Measurements from ENCODE around the gene INPP4A.
A peak's percentile ranks its signal among the peaks of the same experiment; 100 is the strongest.

Gene INPP4A

DNA sequence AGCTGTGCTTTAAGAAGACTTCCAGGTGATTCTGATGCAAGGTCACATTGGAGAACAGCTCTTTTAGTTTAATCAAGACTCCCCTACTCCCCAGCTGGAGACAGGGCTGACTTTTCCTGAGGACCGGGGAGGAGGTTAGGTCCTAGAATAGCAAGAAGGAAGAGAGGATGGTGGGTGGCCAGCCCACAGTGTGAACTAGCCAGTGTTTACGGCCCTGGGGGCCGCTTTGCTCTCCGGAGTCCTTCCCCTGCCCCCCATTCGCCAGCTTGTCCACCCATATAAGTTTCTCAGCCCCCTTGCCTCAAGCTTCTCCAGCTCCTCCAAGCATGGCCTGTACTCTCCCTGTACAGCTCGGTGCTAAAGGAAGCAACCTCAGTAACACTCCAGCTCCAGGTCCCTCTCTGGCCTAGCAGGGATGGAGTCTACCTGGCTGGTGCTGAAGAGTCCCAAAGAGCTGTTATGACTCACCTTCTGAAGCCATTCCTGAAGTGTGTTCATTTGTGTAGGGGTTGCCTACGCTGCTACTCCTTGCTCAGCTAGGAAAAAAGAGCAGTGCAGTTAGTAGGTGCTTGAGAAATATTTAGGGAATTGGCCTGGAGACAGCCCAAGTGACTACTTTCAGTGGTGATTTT lies 7.9 kb downstream of the INPP4A start:
- no peak for DNase-seq (ENCODE audit: low spot score)
- TF ChIP-seq, protein P1, sequence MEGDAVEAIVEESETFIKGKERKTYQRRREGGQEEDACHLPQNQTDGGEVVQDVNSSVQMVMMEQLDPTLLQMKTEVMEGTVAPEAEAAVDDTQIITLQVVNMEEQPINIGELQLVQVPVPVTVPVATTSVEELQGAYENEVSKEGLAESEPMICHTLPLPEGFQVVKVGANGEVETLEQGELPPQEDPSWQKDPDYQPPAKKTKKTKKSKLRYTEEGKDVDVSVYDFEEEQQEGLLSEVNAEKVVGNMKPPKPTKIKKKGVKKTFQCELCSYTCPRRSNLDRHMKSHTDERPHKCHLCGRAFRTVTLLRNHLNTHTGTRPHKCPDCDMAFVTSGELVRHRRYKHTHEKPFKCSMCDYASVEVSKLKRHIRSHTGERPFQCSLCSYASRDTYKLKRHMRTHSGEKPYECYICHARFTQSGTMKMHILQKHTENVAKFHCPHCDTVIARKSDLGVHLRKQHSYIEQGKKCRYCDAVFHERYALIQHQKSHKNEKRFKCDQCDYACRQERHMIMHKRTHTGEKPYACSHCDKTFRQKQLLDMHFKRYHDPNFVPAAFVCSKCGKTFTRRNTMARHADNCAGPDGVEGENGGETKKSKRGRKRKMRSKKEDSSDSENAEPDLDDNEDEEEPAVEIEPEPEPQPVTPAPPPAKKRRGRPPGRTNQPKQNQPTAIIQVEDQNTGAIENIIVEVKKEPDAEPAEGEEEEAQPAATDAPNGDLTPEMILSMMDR (IDR thresholded peaks at IDR 0.05; ENCODE audit: extremely low read depth, missing control alignments): no peak

DNA sequence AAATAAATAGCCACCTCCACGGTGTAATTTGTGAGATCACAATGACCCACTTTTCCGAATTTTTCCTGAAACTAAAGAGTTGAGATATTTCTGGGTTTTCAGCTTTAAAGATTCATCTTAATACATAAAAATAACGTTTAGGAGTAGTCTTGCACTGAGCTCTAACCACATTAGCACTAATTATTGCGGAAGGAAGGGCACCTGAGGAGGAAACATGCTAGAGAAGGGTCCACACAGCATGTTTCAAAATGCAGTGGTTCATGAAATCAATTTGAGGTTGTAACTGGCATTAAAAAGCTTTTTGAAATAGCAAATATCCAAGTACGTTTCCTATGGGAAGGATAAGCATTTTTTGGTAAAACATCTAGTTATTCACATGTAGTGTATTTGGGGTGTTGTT lies 8.4 kb downstream of the INPP4A start:
- DNase-seq (ENCODE audit: low spot score): no peak
- TF ChIP-seq, protein P1 (IDR thresholded peaks at IDR 0.05; ENCODE audit: extremely low read depth, missing control alignments): no peak

DNA sequence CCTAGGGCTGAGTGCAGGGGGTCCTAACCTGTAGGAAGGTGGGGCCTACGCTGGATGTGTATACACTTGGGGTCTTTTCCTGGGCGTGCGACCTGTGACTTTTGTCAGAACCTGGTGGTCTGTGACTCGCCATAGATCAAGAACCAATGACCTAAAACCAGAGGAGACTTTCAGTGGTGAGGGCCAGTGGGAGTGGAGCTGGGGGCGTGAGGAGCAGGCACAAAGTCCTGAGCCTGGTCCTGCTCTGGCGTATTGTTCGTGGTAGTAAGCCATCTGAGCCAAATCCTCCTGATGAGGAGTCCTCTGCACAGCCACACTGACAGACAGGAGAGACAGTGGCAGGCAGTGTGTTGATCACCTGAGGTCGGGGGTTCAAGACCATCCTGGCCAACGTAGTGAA lies 8.9 kb downstream of the INPP4A start:
- TF ChIP-seq, protein P1 (IDR thresholded peaks at IDR 0.05; ENCODE audit: extremely low read depth, missing control alignments): no peak
- DNase-seq (ENCODE audit: low spot score): no peak

DNA sequence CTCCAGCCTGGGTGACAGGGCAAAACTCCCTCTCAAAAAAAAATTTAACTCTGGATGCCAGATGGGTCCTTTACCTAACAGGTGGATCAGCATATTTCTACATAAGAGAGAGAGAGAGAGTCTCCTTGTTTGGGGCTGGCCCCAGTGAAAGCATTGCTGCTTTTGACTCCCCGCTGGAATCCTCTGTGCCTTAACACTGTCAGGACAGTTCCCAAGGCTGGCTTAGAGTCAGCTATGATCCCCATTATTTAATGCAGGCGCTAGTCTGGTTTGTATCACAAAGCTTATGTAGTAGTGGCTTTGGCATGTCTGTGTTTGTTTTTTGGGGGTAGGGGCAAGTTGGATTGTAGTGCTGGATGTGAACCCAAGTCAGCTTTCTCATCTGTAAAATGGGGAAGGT lies 9.4 kb downstream of the INPP4A start:
- TF ChIP-seq, protein P1 (IDR thresholded peaks at IDR 0.05; ENCODE audit: extremely low read depth, missing control alignments): no peak
- DNase-seq (ENCODE audit: low spot score): no peak

DNA sequence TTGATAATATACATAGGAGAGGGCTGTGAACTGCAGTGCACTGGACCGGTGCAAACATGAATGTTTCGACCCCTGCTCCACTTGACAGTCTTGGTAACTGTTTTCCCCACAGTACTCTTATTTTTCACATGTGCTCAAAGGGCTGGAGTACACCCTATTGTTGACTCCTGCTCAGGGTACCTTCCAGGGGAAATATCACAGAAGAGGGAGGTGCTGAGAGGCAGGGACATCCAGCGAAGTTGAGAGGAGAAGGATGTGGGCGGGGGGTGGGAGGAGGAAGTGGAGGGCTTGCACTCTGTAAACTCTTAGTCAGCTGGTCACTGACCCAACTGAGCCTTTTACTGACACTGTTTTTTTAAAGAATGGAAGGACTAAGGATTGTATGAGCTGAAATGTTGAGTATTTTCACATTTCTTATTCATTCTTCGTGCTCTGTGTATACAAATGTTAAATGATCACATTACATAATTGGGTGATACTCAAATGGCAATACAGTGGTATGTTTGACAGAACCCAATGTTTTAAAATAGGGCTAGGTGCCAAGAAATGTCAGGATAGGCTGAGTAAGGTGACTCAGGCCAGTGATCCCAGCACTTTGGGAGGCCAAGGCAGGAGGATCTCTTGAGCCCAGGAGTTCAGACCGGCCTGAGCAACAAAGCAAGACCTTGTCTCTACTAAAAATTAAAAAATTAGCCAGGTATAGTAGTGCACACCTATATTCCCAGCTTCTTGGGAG lies 10.0 kb downstream of the INPP4A start:
- TF ChIP-seq, protein P1 (IDR thresholded peaks at IDR 0.05; ENCODE audit: extremely low read depth, missing control alignments): no peak
- DNase-seq (ENCODE audit: low spot score): peak; percentile 74

DNA sequence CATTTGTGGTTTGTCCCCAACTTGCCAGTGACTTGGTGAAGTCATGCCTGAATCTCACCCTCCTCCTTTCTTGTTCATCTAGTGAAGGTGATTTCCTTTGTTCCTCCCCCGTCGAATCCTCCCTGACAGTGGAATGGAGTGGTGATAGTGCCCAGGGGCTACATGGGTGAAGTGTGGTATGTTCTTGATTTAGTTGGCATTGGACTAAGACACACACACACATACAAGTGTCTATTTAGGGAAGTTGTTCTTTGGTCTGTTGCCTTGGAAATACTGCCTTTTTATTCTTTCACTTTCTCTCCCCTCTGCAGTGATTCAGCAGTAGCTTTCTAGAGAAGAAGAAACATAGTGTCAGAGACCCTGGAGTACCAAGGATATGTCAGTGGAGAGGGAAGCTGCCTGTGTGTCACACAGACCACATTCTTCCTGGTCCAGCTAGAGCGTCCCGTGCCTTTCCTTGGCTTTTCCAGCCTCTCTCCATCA lies 10.9 kb downstream of the INPP4A start:
- peak; percentile 48 for DNase-seq (ENCODE audit: low spot score)
- TF ChIP-seq, protein P1 (IDR thresholded peaks at IDR 0.05; ENCODE audit: extremely low read depth, missing control alignments): no peak

DNA sequence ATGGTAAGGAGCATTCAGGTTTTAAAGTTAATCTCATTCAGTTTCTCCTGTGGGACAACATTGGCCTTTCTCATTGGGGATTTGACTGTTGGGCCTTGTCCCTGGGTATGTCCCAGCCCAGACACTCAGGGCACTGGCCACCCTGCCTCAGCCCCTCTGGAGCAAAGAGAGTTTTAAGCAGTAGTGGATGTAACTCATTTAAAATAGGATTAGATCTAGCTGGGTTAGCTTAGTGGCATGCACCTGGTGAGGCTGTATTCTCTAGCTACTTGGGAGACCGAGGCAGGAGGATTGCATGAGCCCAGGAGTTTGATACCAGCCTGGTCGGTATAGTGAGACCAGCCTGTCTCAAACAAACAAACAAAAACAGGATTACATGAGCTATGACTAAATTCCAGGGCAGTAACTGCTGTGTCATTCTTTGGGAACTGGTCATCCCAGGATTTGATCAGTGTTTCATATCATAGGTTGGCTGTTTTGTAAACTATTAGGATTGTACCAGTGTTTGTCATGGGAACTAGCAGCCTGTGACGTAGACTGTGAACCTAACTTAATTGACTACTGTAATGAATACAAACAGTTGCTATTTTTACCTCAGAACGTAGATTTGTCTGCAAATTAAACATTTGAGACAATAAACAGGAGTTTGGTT lies 12.5 kb downstream of the INPP4A start:
- DNase-seq (ENCODE audit: low spot score): no peak
- TF ChIP-seq, protein P1 (IDR thresholded peaks at IDR 0.05; ENCODE audit: extremely low read depth, missing control alignments): no peak
